Ishikawa (cell line): ENCODE data around the gene ENTREP3.

Experiments
- CEBPB ChIP-seq: IDR thresholded peaks from 2 replicates; pipeline ENCODE4 v1.6.1; 2012
- CREB1 ChIP-seq: IDR thresholded peaks from 2 replicates; pipeline ENCODE4 v1.6.1; 2012; ENCODE audit warnings: low read depth
- EGR1 ChIP-seq: IDR thresholded peaks from 2 replicates; pipeline ENCODE4 v1.6.1; 2012
- EP300 ChIP-seq: IDR thresholded peaks from 2 replicates; pipeline ENCODE4 v1.6.1; 2012; ENCODE audit warnings: borderline replicate concordance
- FOXM1 ChIP-seq: IDR thresholded peaks from 2 replicates; pipeline ENCODE4 v1.6.1; 2012; ENCODE audit warnings: low read depth, borderline replicate concordance
- NFIC ChIP-seq: IDR thresholded peaks from 2 replicates; pipeline ENCODE4 v1.6.1; 2012
- RAD21 ChIP-seq: IDR thresholded peaks from 2 replicates; pipeline ENCODE4 v1.6.1; 2012; ENCODE audit warnings: low read depth
- REST ChIP-seq: IDR thresholded peaks from 2 replicates; pipeline ENCODE4 v1.6.1; 2012; ENCODE audit warnings: low read depth, mild to moderate bottlenecking
- TAF1 ChIP-seq: IDR thresholded peaks from 2 replicates; pipeline ENCODE4 v1.6.1; 2012; ENCODE audit warnings: low read depth, mild to moderate bottlenecking
- TCF12 ChIP-seq: IDR thresholded peaks from 2 replicates; pipeline ENCODE4 v1.6.1; 2012; ENCODE audit warnings: low read depth
- TEAD4 ChIP-seq: IDR thresholded peaks from 2 replicates; pipeline ENCODE4 v1.6.1; 2012
- YY1 ChIP-seq: IDR thresholded peaks from 2 replicates; pipeline ENCODE4 v1.6.1; 2012; ENCODE audit warnings: low read depth
- ZBTB7A ChIP-seq: IDR thresholded peaks from 2 replicates; pipeline ENCODE4 v1.6.1; 2012; ENCODE audit warnings: low read depth
- TF ChIP-seq, protein P1 (sequence below): IDR thresholded peaks from 2 replicates; pipeline ENCODE4 v1.6.1; 2012
- TF ChIP-seq, protein P2 (sequence below): IDR thresholded peaks from 2 replicates; pipeline ENCODE4 v1.6.1; 2012

Gene ENTREP3

DNA sequence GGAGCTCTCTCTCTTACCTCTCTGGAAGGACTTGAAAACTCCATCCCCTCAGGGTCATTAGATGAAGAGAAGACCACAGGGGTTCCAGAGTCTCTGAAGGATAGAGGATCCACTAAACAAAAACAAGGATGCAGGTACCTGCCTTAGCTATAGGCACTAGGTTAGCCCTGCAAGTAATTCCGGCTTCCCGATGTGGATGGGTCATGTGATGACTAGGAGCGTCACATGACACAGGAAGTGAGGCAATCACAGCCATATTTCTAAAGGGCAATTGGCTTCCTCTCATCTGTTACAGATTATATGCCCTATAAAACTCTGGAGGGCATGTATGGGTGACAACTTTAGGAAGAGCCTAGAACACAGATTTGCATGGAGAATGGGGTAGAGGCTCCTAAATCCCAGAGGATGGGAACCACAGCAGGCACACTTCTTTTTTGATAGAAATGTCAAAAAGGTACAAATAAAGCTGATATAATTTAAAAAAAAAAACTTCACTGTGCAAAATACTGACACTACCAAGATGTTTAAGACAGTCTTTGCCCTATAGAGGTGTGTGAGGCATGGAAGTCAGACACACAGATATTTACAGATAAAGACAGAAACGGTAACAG lies 14.1 kb downstream of the ENTREP3 start:
- TF ChIP-seq CEBPB (peak; percentile 51; the same call in 1 of the 2 replicates), YY1 (peak; percentile 99), TEAD4 (peak; percentile 12; the same call in 1 of the 2 replicates), REST (no peak), FOXM1 (no peak), RAD21 (no peak), EP300 (peak; percentile 44; the same call in 1 of the 2 replicates), EGR1 (peak; percentile 52; the same call in 1 of the 2 replicates)
- TF ChIP-seq, protein P1, sequence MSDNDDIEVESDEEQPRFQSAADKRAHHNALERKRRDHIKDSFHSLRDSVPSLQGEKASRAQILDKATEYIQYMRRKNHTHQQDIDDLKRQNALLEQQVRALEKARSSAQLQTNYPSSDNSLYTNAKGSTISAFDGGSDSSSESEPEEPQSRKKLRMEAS, result peak; percentile 41; the same call in 1 of the 2 replicates
- TF ChIP-seq, protein P2, sequence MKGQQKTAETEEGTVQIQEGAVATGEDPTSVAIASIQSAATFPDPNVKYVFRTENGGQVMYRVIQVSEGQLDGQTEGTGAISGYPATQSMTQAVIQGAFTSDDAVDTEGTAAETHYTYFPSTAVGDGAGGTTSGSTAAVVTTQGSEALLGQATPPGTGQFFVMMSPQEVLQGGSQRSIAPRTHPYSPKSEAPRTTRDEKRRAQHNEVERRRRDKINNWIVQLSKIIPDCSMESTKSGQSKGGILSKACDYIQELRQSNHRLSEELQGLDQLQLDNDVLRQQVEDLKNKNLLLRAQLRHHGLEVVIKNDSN, result peak; percentile 100

- TF ChIP-seq, protein P1, result no peak
- TF ChIP-seq CREB1 (no peak), NFIC (no peak), TCF12 (no peak)
These were observed 18.8 kb downstream of the ENTREP3 start for GRCh38 chr1:155236451-155236850.

DNA sequence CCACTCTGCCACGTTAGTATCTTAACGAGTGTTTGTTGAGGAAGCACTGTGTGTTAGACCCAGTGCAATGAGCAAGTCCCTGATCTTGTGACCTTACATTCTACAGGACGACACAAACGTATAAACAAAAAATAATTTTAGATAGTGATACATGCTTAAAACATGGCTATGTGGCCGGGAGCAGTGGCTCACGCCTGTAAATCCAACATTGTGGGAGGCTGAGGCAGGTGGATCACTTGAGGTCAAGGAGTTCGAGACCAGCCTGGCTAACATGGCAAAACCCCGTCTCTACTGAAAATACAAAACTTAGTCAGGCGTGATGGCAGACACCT lies 27.2 kb downstream of the ENTREP3 start:
- TF ChIP-seq RAD21, result no peak
- TF ChIP-seq NFIC, result no peak
- TF ChIP-seq, protein P2, result no peak
- TF ChIP-seq TEAD4, result no peak
- no peak for TF ChIP-seq EGR1
- no peak for TF ChIP-seq CEBPB
- no peak for TF ChIP-seq TAF1
- TF ChIP-seq CREB1, result no peak
- TF ChIP-seq TCF12, result no peak
- no peak for TF ChIP-seq REST
- TF ChIP-seq EP300, result no peak
- TF ChIP-seq ZBTB7A, result no peak

DNA sequence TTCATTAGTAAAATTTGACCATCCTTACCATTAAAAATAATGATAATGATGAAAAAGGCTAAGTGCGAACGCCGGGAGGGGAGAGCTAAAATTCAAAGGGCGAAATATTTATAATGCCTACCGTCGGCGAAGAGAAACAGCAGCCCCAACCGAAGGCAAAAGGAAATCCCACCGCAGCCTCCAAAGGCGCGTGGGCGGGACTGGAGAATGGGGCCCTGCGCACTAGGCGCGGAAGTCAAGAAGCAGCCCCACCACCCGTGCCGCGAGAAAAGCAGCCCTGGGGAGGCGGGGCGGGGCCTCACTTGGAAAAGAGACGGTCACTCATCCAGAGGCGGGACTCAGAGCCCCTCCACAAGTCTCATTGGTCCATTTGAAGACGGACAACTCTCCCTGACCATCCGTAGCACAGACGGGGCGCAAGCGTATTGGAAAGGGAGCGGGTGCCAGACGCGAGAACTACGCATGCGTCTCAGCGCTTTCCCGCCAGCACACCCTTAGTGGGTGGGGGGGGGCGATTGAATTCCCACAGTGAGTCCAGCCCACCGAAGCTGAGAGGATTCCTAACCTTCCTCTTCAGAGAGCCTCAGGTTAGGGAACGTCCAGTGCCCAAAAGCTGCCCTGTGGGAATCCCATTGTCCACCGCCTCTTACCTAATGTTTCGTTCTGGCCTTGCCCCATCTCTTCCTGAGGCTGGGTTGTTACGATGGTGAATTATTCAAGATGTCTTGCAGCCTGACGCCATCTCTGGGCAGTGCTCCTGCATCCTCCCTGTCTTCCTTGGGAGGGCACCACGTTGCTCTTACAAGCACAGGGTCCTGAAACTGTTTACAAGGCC lies 27.8 kb downstream of the ENTREP3 start:
- TF ChIP-seq REST (no peak), NFIC (no peak), YY1 (no peak), TCF12 (0 out of 2 replicates have a peak, but pooled peaks have one; percentile 22), TAF1 (peak; percentile 76), CEBPB (no peak), ZBTB7A (0 out of 2 replicates have a peak, but pooled peaks have one; percentile 38), TEAD4 (0 out of 2 replicates have a peak, but pooled peaks have one; percentile 16), EP300 (no peak), EGR1 (peak; percentile 94), CREB1 (0 out of 2 replicates have a peak, but pooled peaks have one; percentile 24)
- TF ChIP-seq, protein P1, result peak; percentile 87; the same call in 1 of the 2 replicates
